ENCODE measurements around the gene GPR35.

The GPR35 gene

DNA sequence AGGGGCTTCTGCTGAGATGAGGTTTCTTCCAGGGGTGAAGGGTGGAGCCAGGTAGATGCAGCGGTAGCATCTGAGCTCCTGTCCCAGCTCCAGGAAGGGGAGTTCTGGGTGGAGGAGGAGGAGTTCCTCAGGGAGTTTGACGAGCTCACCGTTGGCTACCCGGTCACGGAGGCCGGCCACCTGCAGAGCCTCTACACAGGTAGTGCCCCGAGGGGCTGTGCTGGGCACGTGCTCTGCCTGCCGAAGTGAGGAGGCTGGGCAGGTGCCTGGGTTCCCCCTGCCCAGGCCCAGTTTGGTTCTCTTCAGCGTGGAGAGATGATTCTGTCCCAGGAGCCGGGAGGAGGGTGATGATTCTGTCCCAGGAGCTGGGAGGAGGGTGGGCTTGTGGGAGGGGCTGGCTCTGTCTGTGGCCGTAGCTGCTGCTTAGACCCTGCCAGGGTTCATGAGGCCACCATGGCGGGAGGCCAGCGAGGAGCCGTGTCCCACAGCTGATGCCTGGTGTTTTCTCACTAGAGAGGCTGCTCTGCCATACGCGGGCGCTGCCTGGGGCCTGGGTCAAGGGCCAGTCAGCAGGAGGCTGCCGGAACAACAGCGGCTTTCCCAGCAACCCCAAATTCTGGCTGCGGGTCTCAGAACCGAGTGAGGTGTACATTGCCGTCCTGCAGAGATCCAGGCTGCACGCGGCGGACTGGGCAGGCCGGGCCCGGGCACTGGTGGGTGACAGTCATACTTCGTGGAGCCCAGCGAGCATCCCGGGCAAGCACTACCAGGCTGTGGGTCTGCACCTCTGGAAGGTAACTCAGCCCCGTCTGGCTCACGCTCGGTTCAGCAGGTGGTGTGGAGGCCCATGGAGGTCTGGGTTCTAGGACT is 30.5 kb upstream of the GPR35 start:
- Histone ChIP-seq H3K36me3 (ENCODE audit: control insufficient read depth, insufficient read depth, low read length) (peaks cover 49% of the 10 kb centered on the region), H3K4me3 (replicated peaks; ENCODE audit: low read depth, low read length) (no peak overlapping the region), H3K27me3 (replicated peaks; ENCODE audit: control insufficient read depth, insufficient read depth, low read length) (no peaks in the 10 kb centered on the region)
- TF ChIP-seq, protein P1, sequence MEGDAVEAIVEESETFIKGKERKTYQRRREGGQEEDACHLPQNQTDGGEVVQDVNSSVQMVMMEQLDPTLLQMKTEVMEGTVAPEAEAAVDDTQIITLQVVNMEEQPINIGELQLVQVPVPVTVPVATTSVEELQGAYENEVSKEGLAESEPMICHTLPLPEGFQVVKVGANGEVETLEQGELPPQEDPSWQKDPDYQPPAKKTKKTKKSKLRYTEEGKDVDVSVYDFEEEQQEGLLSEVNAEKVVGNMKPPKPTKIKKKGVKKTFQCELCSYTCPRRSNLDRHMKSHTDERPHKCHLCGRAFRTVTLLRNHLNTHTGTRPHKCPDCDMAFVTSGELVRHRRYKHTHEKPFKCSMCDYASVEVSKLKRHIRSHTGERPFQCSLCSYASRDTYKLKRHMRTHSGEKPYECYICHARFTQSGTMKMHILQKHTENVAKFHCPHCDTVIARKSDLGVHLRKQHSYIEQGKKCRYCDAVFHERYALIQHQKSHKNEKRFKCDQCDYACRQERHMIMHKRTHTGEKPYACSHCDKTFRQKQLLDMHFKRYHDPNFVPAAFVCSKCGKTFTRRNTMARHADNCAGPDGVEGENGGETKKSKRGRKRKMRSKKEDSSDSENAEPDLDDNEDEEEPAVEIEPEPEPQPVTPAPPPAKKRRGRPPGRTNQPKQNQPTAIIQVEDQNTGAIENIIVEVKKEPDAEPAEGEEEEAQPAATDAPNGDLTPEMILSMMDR (IDR thresholded peaks at IDR 0.05; ENCODE audit: insufficient read depth, low read length, poor library complexity, severe bottlenecking): no peak
- DNase-seq (ENCODE audit: extremely low read depth, insufficient read length): no peak

DNA sequence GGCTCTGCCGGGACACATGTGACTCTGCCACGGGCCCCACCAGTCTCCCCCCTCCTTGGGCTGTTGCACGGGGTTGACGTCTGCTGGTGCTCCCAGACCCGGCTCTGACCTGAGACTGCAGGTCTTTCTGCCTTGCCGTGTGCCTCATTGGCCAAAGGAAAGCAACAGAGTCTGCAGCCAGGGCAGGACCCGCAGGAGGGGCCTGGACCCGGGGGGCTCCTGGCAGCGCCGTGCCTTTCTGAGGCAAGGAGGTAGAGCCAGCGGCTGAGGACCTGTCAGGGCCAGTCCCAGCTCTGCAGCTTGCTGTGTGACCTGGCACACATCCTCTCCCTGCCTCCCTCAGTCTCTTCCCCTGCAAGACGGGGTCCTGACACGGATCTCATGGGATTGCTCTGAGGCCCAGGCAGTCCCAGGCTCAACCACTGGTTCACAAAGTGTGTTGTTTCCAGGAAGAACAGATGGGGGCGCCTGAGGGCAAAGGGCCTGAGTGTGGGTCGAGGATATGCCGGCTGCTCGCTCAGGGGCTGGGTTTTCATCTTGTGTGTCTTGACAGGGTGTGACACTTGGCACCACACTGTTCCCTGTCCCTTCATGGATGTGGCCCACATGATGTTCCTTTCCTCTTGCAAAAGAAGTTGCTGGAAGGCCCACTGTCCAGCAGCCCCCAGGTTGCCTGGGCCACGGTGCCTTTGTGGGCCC is 29.8 kb upstream of the GPR35 start:
- TF ChIP-seq, protein P1 (IDR thresholded peaks at IDR 0.05; ENCODE audit: insufficient read depth, low read length, poor library complexity, severe bottlenecking): peak; percentile 46
- DNase-seq (ENCODE audit: extremely low read depth, insufficient read length): no peak
- Histone ChIP-seq H3K36me3 (ENCODE audit: control insufficient read depth, insufficient read depth, low read length) (peaks cover 47% of the 10 kb centered on the region), H3K27me3 (replicated peaks; ENCODE audit: control insufficient read depth, insufficient read depth, low read length) (no peaks in the 10 kb centered on the region), H3K4me3 (replicated peaks; ENCODE audit: low read depth, low read length) (no peak overlapping the region)

DNA sequence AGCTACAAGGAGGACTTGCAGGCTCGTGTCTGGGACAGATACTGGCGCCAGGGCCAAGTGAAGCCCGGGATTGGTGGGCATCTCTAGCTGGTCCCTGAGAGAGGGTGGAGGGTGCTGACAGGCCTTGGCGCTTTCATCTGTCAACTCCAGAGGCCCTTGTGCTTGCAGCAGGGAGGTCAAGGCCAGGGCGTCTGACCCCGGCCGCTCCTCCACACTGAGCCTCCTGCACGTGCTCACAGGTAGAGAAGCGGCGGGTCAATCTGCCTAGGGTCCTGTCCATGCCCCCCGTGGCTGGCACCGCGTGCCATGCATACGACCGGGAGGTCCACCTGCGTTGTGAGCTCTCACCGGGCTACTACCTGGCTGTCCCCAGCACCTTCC is 29.2 kb upstream of the GPR35 start:
- H3K4me3 ChIP-seq (replicated peaks; ENCODE audit: low read depth, low read length): no peak overlapping the region
- no peaks in the 10 kb centered on the region for H3K27me3 ChIP-seq (replicated peaks; ENCODE audit: control insufficient read depth, insufficient read depth, low read length)
- DNase-seq (ENCODE audit: extremely low read depth, insufficient read length): no peak
- TF ChIP-seq, protein P1 (IDR thresholded peaks at IDR 0.05; ENCODE audit: insufficient read depth, low read length, poor library complexity, severe bottlenecking): no peak
- peaks cover 45% of the 10 kb centered on the region for H3K36me3 ChIP-seq (ENCODE audit: control insufficient read depth, insufficient read depth, low read length)

DNA sequence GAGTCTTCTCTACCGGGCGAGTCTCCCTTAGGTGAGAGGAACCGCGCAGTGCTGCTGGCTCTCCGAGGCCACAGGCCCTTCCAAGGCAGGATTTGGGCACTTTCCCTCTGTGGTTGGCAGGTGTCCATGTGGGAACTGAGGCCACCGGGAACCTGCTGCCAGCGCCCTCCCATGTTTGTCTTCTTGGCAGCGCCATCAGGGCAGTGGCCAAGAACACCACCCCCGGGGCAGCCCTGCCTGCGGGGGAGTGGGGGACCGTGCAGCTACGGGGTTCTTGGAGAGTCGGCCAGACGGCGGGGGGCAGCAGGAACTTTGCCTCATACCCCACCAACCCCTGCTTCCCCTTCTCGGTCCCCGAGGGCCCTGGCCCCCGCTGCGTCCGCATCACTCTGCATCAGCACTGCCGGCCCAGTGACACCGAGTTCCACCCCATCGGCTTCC is 28.8 kb upstream of the GPR35 start:
- no peak overlapping the region for H3K4me3 ChIP-seq (replicated peaks; ENCODE audit: low read depth, low read length)
- H3K27me3 ChIP-seq (replicated peaks; ENCODE audit: control insufficient read depth, insufficient read depth, low read length): no peaks in the 10 kb centered on the region
- DNase-seq (ENCODE audit: extremely low read depth, insufficient read length): no peak
- peaks cover 41% of the 10 kb centered on the region for H3K36me3 ChIP-seq (ENCODE audit: control insufficient read depth, insufficient read depth, low read length)
- TF ChIP-seq, protein P1 (IDR thresholded peaks at IDR 0.05; ENCODE audit: insufficient read depth, low read length, poor library complexity, severe bottlenecking): no peak

DNA sequence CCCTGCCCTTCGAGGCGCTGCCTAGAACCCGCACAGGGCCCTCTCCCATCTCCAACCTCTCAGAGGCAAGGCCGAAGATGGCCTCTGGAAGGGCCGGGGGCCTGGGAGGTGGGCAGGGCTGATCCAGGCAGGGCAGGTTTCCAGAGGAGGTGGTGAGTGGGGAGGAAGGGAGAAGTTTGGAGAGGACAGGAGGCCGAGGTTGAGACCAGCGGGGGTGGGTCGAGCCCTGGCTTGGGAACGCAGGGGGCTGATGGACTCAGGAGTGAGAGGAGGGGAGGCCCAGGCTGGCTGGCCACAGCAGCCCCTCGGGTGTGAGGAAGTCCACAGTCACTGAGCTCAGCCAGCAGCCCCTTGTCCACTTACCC is 28.2 kb upstream of the GPR35 start:
- no peak for DNase-seq (ENCODE audit: extremely low read depth, insufficient read length)
- TF ChIP-seq, protein P1 (IDR thresholded peaks at IDR 0.05; ENCODE audit: insufficient read depth, low read length, poor library complexity, severe bottlenecking): no peak
- no peak overlapping the region for H3K4me3 ChIP-seq (replicated peaks; ENCODE audit: low read depth, low read length)
- H3K36me3 ChIP-seq (ENCODE audit: control insufficient read depth, insufficient read depth, low read length): peaks cover 38% of the 10 kb centered on the region
- no peaks in the 10 kb centered on the region for H3K27me3 ChIP-seq (replicated peaks; ENCODE audit: control insufficient read depth, insufficient read depth, low read length)
